HepG2 (cell line): Measurements from ENCODE around the gene MTSS2. TPM values are rescaled to one million over a fixed set of nuclear protein-coding genes. Genes with fewer than 3 reads are reported as not detected.

Source experiments
- ATAC-seq: fragments of 200-7000 bp; cut with Tn5 transposase; 3 replicates; pipeline ENCODE4 v1.9.1; 2020; ENCODE audit warnings: mild to moderate bottlenecking, moderate library complexity
- BruUV-seq: library from RNA; stranded (reverse); fragments of 400-500 nt; replicated peaks from 2 replicates; lab custom pipeline; 2021; lab: Mats Ljungman, UMichigan
- CTCF ChIA-PET: fragments of 300-600 bp; formaldehyde crosslinking; extraction: SDS; loops from one replicate; lab custom pipeline; 2021; ENCODE audit warnings: low total read pairs, inconsistent platforms, low intra/inter-chr PET ratio; lab: Yijun Ruan, JAX
- POLR2A ChIA-PET: fragments of 350-600 bp; sonication (Branson Sonifier 250); formaldehyde crosslinking; loops from one replicate; lab custom pipeline; 2020; ENCODE audit warnings: antibody characterized with exemption, inconsistent platforms; lab: Yijun Ruan, JAX
- DNase-seq: peaks from one replicate; pipeline ENCODE4 v3.0.0-alpha.2; 2015; ENCODE audit warnings: low spot score
- FAIRE-seq: peaks from 3 replicates; lab custom pipeline; 2011; peaks lifted over from hg19 to GRCh38; lab: Jason Lieb, UNC
- H2AFZ ChIP-seq: one replicate; pipeline ENCODE4 v1.6.1; 2011; ENCODE audit warnings: low read length, inconsistent platforms
- H3K27ac ChIP-seq: fragments of 300-600 bp; 3 replicates; pipeline ENCODE4 v1.8.0; 2011; ENCODE audit warnings: mixed run types, mild to moderate bottlenecking, mixed read lengths, low read length, inconsistent platforms; ENCODE audit not compliant: insufficient read depth; ENCODE audit errors: extremely low read length
- H3K27me3 ChIP-seq, 2 experiments: fragments of 200-600 bp in 1 of 2; 2 replicates in 1 of 2; 3 replicates in 1 of 2; pipeline versions ENCODE4 v1.6.0 to v1.8.0; 2011; ENCODE audit warnings: low read length in 2 of 2, mild to moderate bottlenecking in 2 of 2, moderate library complexity in 2 of 2, inconsistent platforms in 1 of 2; ENCODE audit not compliant: insufficient read depth in 2 of 2, control insufficient read depth in 1 of 2
- H3K36me3 ChIP-seq, 2 experiments: fragments of 200-600 bp in 1 of 2; replicated peaks in 1 of 2; 2 replicates in 1 of 2; 3 replicates in 1 of 2; pipeline versions ENCODE4 v1.5.1 to v1.8.0; 2011; ENCODE audit warnings: low read length in 2 of 2, inconsistent platforms in 1 of 2; ENCODE audit not compliant: insufficient read depth in 2 of 2, control insufficient read depth in 1 of 2
- H3K4me1 ChIP-seq: 2 replicates; pipeline ENCODE4 v1.5.1; 2012; ENCODE audit warnings: low read length, inconsistent platforms; ENCODE audit not compliant: insufficient read depth
- H3K4me2 ChIP-seq: 2 replicates; pipeline ENCODE4 v1.6.0; 2011; ENCODE audit warnings: low read depth, low read length, inconsistent platforms
- H3K4me3 ChIP-seq, 3 experiments: fragments of 200-600 bp in 1 of 3; sonication (generic), shearing (Covaris generic) in 1 of 3; replicated peaks in 1 of 3; 2 replicates each; pipeline ENCODE4 v1.5.1; 2011 to 2016; ENCODE audit warnings: low read length in 3 of 3, inconsistent platforms in 2 of 3, low read depth in 2 of 3, mild to moderate bottlenecking in 2 of 3, control low read depth in 1 of 3, mixed read lengths in 1 of 3; ENCODE audit not compliant: insufficient read depth in 1 of 3
- H3K79me2 ChIP-seq: one replicate; pipeline ENCODE4 v1.6.1; 2011; ENCODE audit warnings: low read length, inconsistent platforms; ENCODE audit not compliant: insufficient read depth
- H3K9ac ChIP-seq: 2 replicates; pipeline ENCODE4 v1.6.0; 2011; ENCODE audit warnings: mild to moderate bottlenecking, low read depth, low read length, inconsistent platforms; ENCODE audit not compliant: insufficient read depth
- H3K9me3 ChIP-seq: 2 replicates; pipeline ENCODE4 v1.5.1; 2012; ENCODE audit warnings: mild to moderate bottlenecking, low read length
- H4K20me1 ChIP-seq: 2 replicates; pipeline ENCODE4 v1.6.0; 2011; ENCODE audit warnings: inconsistent platforms, mild to moderate bottlenecking, low read length, moderate library complexity; ENCODE audit not compliant: insufficient read depth
- ARNT2 ChIP-seq: sonication (generic); formaldehyde crosslinking; IDR thresholded peaks from 2 replicates; pipeline ENCODE4 v1.8.0; 2022; ENCODE audit warnings: mild to moderate bottlenecking, low read depth, missing genetic modification reagents, moderate library complexity
- HCFC1 ChIP-seq: fragments of 150-350 bp; IDR thresholded peaks from 2 replicates; pipeline ENCODE4 v1.6.1; 2014; ENCODE audit warnings: low read depth, low read length
- MED1 ChIP-seq: sonication (generic); formaldehyde crosslinking; IDR thresholded peaks from 2 replicates; pipeline ENCODE4 v1.4.0; 2020; ENCODE audit warnings: missing genetic modification reagents
- NCOA2 ChIP-seq: sonication (generic); formaldehyde crosslinking; IDR thresholded peaks from 2 replicates; pipeline ENCODE4 v1.8.0; 2022; ENCODE audit warnings: inconsistent platforms
- PHF21A ChIP-seq: sonication (generic); formaldehyde crosslinking; IDR thresholded peaks from 2 replicates; pipeline ENCODE4 v1.5.0; 2020; ENCODE audit warnings: mild to moderate bottlenecking, missing genetic modification reagents
- RFXAP ChIP-seq: sonication (generic); formaldehyde crosslinking; IDR thresholded peaks from 2 replicates; pipeline ENCODE4 v1.4.0; 2020; ENCODE audit warnings: missing genetic modification reagents, borderline replicate concordance
- TCF7 ChIP-seq: sonication (generic); IDR thresholded peaks from 2 replicates; pipeline ENCODE4 v1.6.1; 2016; ENCODE audit warnings: antibody characterized with exemption, low read depth
- U2AF1 ChIP-seq: fragments of 200-400 bp; formaldehyde crosslinking; optimal IDR thresholded peaks from 2 replicates; pipeline ENCODE3; 2017; ENCODE audit warnings: mild to moderate bottlenecking, low read depth, low read length
- ZBTB7A ChIP-seq: sonication (generic); formaldehyde crosslinking; IDR thresholded peaks from 2 replicates; pipeline ENCODE4 v1.8.0; 2022; ENCODE audit warnings: mild to moderate bottlenecking, missing genetic modification reagents
- ZNF138 ChIP-seq: sonication (generic); formaldehyde crosslinking; IDR thresholded peaks from 2 replicates; pipeline ENCODE4 v1.5.0; 2020; ENCODE audit warnings: mild to moderate bottlenecking, low read depth, missing genetic modification reagents
- ZNF235 ChIP-seq: sonication (generic); formaldehyde crosslinking; IDR thresholded peaks from 2 replicates; pipeline ENCODE4 v1.8.1; 2023; ENCODE audit warnings: mild to moderate bottlenecking, missing genetic modification reagents, borderline replicate concordance
- ZNF24 ChIP-seq: fragments of 450-650 bp; IDR thresholded peaks from 2 replicates; pipeline ENCODE4 v1.6.1; 2017; ENCODE audit warnings: antibody characterized with exemption, mild to moderate bottlenecking
- ZNF879 ChIP-seq: sonication (generic); formaldehyde crosslinking; IDR thresholded peaks from 2 replicates; pipeline ENCODE4 v1.8.1; 2023; ENCODE audit warnings: missing genetic modification reagents
- ZNF891 ChIP-seq: sonication (generic); formaldehyde crosslinking; IDR thresholded peaks from 2 replicates; pipeline ENCODE4 v1.5.0; 2020; ENCODE audit warnings: mild to moderate bottlenecking, missing genetic modification reagents
- WGBS: methylation state at CpG from one replicate; pipeline ENCODE4 v1.1.6; 2017; ENCODE audit warnings: low lambda C conversion rate; 5-methylcytosine and 5-hydroxymethylcytosine counted together
- in situ Hi-C: cut with HindIII; loops from 2 replicates; pipeline ENCODE4 v1.10.0; 2017; ENCODE audit warnings: low pct_unique_long_range_greater_than_20kb; ENCODE audit not compliant: extremely low pct_ligation_motif_present
- intact Hi-C: fragments of 100-400 bp; cut with micrococcal nuclease; formaldehyde crosslinking; loops from one replicate; pipeline ENCODE4 v1.10.0; 2022; ENCODE audit not compliant: unreplicated experiment
- polyA plus RNA-seq, 8 experiments: library from polyadenylated mRNA; depleted of rRNA in 3 of 8; stranded (reverse) in 7 of 8; unstranded in 1 of 8; fragments of >200 nt; fragmentation: Illumina TruSeq in 4 of 8; extraction: Trizol in 4 of 8; gene quantifications; 2 replicates each; pipeline versions ENCODE4 v1.2.1 to v1.2.3, GENCODE V29; 2011 to 2016; ENCODE audit warnings: low read depth in 4 of 8, missing spikeins in 1 of 8, mixed read lengths in 1 of 8; ENCODE audit not compliant: insufficient read depth in 1 of 8
- total RNA-seq, 5 experiments: library from RNA; depleted of rRNA; stranded (reverse); fragments of >200 nt; fragmentation: Illumina TruSeq; extraction: Trizol; gene quantifications; 2 replicates each; pipeline ENCODE4 v1.2.3, GENCODE V29; 2016; ENCODE audit warnings: low read depth in 1 of 5
- TF ChIP-seq, protein P1 (sequence below): sonication (generic); formaldehyde crosslinking; conservative IDR thresholded peaks from 2 replicates; pipeline ENCODE4 v1.5.0; 2020; ENCODE audit warnings: missing genetic modification reagents
- TF ChIP-seq, protein P2 (sequence below): IDR thresholded peaks from 2 replicates; pipeline ENCODE4 v1.6.1; 2016; ENCODE audit warnings: low read depth, missing genetic modification reagents, missing compliant biosample characterization

Gene MTSS2
- total and polyA plus RNA-seq, 2 of the 13 experiments (the other 11 are each of a cell fraction or from before 2014, with no cell fraction given) = 132 to 242 TPM

DNA sequence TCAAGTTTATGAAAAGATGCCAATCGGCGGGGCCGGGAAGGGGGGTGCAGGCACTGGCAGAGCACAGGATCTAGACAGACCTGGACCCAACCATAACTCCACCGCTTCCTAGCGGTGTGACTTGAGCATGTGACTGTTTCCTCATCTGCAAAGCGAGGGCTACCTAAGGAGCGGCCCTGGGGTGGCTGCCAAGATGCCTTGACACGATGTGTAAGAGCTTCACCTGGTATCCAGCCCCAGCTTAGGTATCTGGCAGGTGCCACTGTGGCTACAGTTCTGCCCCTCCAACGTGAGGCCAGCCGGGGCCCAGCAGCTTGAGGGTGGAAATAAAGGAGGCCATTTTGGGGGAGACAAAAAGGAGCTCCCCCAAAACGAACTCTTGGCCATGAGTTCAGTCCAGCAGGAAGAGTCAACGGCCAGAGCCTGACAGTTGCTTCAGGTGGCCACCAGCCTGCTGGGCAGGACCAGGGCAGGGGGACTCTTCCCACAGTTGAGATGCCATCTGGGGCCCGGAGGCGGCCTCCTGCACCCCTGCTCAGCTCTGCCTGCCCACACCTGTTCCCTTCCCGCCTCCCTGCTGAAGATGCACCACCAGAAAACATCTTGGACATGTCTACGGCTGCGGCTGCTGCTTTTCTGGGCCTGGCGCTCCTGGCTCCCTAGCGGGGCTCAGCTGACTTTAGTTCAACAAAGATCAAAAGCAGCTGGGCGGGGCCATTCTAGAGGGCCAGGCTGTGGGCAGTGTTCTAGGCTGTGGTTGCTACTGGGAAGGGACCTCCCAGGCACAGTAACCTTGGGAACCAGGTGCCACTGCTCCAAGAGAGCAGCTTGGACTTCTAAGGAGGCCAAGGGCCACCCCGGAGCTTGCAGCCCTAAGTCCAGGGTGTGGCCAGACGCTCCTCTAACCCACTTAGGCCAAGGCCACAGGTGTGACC is 3.4 kb upstream of the MTSS2 start:
- peak overlapping the region; percentile 51 for H3K27ac ChIP-seq
- in situ Hi-C loops = loop anchor here (5.0 kb wide), 1 partner anchor 38 kb away; no protein-coding TSS in a partner anchor
- intact Hi-C loops = no loop called here
- FAIRE-seq (peak; percentile 91), DNase-seq (peak; percentile 87), ATAC-seq (peak; percentile 74)
- H4K20me1 ChIP-seq = 0 out of 2 replicates have a peak, but pooled peaks cover 3% of the 10 kb centered on the region
- H3K36me3 ChIP-seq = no peaks in the 10 kb centered on the region
- no TSS peak for BruUV-seq
- ChIA-PET POLR2A (interaction anchor here (1.0 to 18.7 kb wide), 10 partner anchors 7 to 82 kb away, joined by 3 to 536 read pairs (median 21); no protein-coding TSS in a partner anchor), CTCF (no interaction called here)
- H3K27me3 ChIP-seq = no peaks in the 10 kb centered on the region; a peak in 1 of 5 replicates
- H2AFZ ChIP-seq = no peak overlapping the region
- peaks cover 12% of the 10 kb centered on the region for H3K79me2 ChIP-seq
- WGBS = 45% methylated on average over 20 of the region's 22 CpGs
- H3K4me3 ChIP-seq = peak overlapping the region in 1 of 3 experiments; percentile 45; a peak in 1 of 6 replicates
- peaks cover 77% of the 10 kb centered on the region for H3K4me1 ChIP-seq
- peak overlapping the region; percentile 67 for H3K4me2 ChIP-seq
- no peaks in the 10 kb centered on the region for H3K9me3 ChIP-seq
- peak overlapping the region; percentile 45 for H3K9ac ChIP-seq
- TF ChIP-seq, protein P1, sequence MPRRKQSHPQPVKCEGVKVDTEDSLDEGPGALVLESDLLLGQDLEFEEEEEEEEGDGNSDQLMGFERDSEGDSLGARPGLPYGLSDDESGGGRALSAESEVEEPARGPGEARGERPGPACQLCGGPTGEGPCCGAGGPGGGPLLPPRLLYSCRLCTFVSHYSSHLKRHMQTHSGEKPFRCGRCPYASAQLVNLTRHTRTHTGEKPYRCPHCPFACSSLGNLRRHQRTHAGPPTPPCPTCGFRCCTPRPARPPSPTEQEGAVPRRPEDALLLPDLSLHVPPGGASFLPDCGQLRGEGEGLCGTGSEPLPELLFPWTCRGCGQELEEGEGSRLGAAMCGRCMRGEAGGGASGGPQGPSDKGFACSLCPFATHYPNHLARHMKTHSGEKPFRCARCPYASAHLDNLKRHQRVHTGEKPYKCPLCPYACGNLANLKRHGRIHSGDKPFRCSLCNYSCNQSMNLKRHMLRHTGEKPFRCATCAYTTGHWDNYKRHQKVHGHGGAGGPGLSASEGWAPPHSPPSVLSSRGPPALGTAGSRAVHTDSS (CRISPR knock-in tag) = no peak
- TF ChIP-seq TCF7 = peak; percentile 94
- TF ChIP-seq RFXAP (CRISPR knock-in tag) = peak; percentile 67; the same call in 1 of the 2 replicates
- no peak for TF ChIP-seq ZNF138
- TF ChIP-seq NCOA2 (CRISPR knock-in tag) = peak; percentile 72; the same call in 1 of the 2 replicates
- TF ChIP-seq U2AF1 = peak; percentile 5
- peak; percentile 53; the same call in 1 of the 2 replicates for TF ChIP-seq ZNF235 (CRISPR knock-in tag)
- no peak for TF ChIP-seq HCFC1
- peak; percentile 74 for TF ChIP-seq MED1 (CRISPR knock-in tag)
- TF ChIP-seq ZBTB7A = no peak
- TF ChIP-seq, protein P2, sequence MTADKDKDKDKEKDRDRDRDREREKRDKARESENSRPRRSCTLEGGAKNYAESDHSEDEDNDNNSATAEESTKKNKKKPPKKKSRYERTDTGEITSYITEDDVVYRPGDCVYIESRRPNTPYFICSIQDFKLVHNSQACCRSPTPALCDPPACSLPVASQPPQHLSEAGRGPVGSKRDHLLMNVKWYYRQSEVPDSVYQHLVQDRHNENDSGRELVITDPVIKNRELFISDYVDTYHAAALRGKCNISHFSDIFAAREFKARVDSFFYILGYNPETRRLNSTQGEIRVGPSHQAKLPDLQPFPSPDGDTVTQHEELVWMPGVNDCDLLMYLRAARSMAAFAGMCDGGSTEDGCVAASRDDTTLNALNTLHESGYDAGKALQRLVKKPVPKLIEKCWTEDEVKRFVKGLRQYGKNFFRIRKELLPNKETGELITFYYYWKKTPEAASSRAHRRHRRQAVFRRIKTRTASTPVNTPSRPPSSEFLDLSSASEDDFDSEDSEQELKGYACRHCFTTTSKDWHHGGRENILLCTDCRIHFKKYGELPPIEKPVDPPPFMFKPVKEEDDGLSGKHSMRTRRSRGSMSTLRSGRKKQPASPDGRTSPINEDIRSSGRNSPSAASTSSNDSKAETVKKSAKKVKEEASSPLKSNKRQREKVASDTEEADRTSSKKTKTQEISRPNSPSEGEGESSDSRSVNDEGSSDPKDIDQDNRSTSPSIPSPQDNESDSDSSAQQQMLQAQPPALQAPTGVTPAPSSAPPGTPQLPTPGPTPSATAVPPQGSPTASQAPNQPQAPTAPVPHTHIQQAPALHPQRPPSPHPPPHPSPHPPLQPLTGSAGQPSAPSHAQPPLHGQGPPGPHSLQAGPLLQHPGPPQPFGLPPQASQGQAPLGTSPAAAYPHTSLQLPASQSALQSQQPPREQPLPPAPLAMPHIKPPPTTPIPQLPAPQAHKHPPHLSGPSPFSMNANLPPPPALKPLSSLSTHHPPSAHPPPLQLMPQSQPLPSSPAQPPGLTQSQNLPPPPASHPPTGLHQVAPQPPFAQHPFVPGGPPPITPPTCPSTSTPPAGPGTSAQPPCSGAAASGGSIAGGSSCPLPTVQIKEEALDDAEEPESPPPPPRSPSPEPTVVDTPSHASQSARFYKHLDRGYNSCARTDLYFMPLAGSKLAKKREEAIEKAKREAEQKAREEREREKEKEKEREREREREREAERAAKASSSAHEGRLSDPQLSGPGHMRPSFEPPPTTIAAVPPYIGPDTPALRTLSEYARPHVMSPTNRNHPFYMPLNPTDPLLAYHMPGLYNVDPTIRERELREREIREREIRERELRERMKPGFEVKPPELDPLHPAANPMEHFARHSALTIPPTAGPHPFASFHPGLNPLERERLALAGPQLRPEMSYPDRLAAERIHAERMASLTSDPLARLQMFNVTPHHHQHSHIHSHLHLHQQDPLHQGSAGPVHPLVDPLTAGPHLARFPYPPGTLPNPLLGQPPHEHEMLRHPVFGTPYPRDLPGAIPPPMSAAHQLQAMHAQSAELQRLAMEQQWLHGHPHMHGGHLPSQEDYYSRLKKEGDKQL (CRISPR knock-in tag) = no peak
- TF ChIP-seq ZNF891 = peak; percentile 76
- TF ChIP-seq ARNT2 (CRISPR knock-in tag) = no peak
- TF ChIP-seq PHF21A (CRISPR knock-in tag) = peak; percentile 81
- 0 out of 2 replicates have a peak, but pooled peaks have one; percentile 40 for TF ChIP-seq ZNF879
- no peak for TF ChIP-seq ZNF24
